Measurements from ENCODE around the gene REG4. TPM values are rescaled to one million over a fixed set of nuclear protein-coding genes. Genes with fewer than 3 reads are reported as not detected.

REG4 gene
- total and polyA plus RNA-seq, 7 donors: 0.10 TPM; not detected in 6

- WGBS, 3 donors: 93 to 97% (median 93%) methylated on average over 13 of the region's 13 CpGs
- no peaks in the 10 kb centered on the region for H3K36me3 ChIP-seq (ENCODE audit: insufficient read depth in 1 of 2, low read depth in 1 of 2)
- H3K4me3 ChIP-seq: no peak overlapping the region
- TF ChIP-seq CTCF (IDR thresholded peaks at IDR 0.05): no peak
- H3K9me3 ChIP-seq: no peaks in the 10 kb centered on the region
- intact Hi-C loops (cut with DNase I): no loop called here
- DNase-seq (no peak), ATAC-seq (no peak)
- no peaks in the 10 kb centered on the region for H3K4me1 ChIP-seq
- H3K27ac ChIP-seq: no peak overlapping the region
- H3K27me3 ChIP-seq (ENCODE audit: insufficient read depth in 3 of 3, low read length in 2 of 3): peaks cover 0 to 1% (median 0%) of the 10 kb centered on the region in 3 donors
These were observed 5.5 kb downstream of the REG4 start for GRCh38 chr1:119805746-119806145.

GRCh38 chr1:119805247-119805646 is 6.0 kb downstream of the REG4 start:
- intact Hi-C loops (cut with DNase I): no loop called here
- Histone ChIP-seq H3K27me3 (ENCODE audit: insufficient read depth in 3 of 3, low read length in 2 of 3) (peaks cover 0 to 1% (median 0%) of the 10 kb centered on the region in 3 donors), H3K4me1 (no peaks in the 10 kb centered on the region), H3K27ac (no peak overlapping the region), H3K4me3 (no peak overlapping the region), H3K9me3 (no peaks in the 10 kb centered on the region), H3K36me3 (ENCODE audit: insufficient read depth in 1 of 2, low read depth in 1 of 2) (no peaks in the 10 kb centered on the region)
- no peak for TF ChIP-seq CTCF (IDR thresholded peaks at IDR 0.05)
- no peak for DNase-seq
- WGBS, 3 donors: 78 to 79% (median 79%) methylated on average over 8 of the region's 8 CpGs
- ATAC-seq: no peak

GRCh38 chr1:119799599-119800177 is 11.6 kb downstream of the REG4 start:
- no peak for TF ChIP-seq CTCF (IDR thresholded peaks at IDR 0.05)
- H3K36me3 ChIP-seq (ENCODE audit: insufficient read depth in 1 of 2, low read depth in 1 of 2): no peaks in the 10 kb centered on the region
- WGBS, 3 donors: 67 to 77% (median 75%) methylated on average over 15 of the region's 15 CpGs
- intact Hi-C loops (cut with DNase I): no loop called here
- H3K27ac ChIP-seq: no peak overlapping the region
- ATAC-seq (no peak), DNase-seq (no peak)
- H3K27me3 ChIP-seq (ENCODE audit: insufficient read depth in 3 of 3, low read length in 2 of 3): no peaks in the 10 kb centered on the region
- H3K4me1 ChIP-seq: no peaks in the 10 kb centered on the region
- no peak overlapping the region for H3K4me3 ChIP-seq
- H3K9me3 ChIP-seq: no peaks in the 10 kb centered on the region

- H3K27ac ChIP-seq: no peak overlapping the region
- no peak for TF ChIP-seq CTCF (IDR thresholded peaks at IDR 0.05)
- ATAC-seq (no peak), DNase-seq (no peak)
- H3K36me3 ChIP-seq (ENCODE audit: insufficient read depth in 1 of 2, low read depth in 1 of 2): no peaks in the 10 kb centered on the region
- no peaks in the 10 kb centered on the region for H3K27me3 ChIP-seq (ENCODE audit: insufficient read depth in 3 of 3, low read length in 2 of 3)
- WGBS, 3 donors: 84 to 91% (median 88%) methylated on average over 4 of the region's 4 CpGs
- H3K4me1 ChIP-seq: no peaks in the 10 kb centered on the region
- no peak overlapping the region for H3K4me3 ChIP-seq
- no peaks in the 10 kb centered on the region for H3K9me3 ChIP-seq
- intact Hi-C loops (cut with DNase I): no loop called here
These were observed 12.3 kb downstream of the REG4 start for GRCh38 chr1:119799003-119799402.

GRCh38 chr1:119797606-119798005 is 13.7 kb downstream of the REG4 start:
- no peaks in the 10 kb centered on the region for H3K27me3 ChIP-seq (ENCODE audit: insufficient read depth in 3 of 3, low read length in 2 of 3)
- 91 to 92% (median 92%) methylated on average over 7 of the region's 7 CpGs for WGBS, 3 donors
- no peak for TF ChIP-seq CTCF (IDR thresholded peaks at IDR 0.05)
- no peak for DNase-seq
- no peak overlapping the region for H3K27ac ChIP-seq
- no peaks in the 10 kb centered on the region for H3K9me3 ChIP-seq
- intact Hi-C loops (cut with DNase I): no loop called here
- H3K36me3 ChIP-seq (ENCODE audit: insufficient read depth in 1 of 2, low read depth in 1 of 2): no peaks in the 10 kb centered on the region
- ATAC-seq: no peak
- no peaks in the 10 kb centered on the region for H3K4me1 ChIP-seq
- H3K4me3 ChIP-seq: no peak overlapping the region
